ENCODE results near the gene ARHGAP21. TPM values are rescaled to one million over a fixed set of nuclear protein-coding genes. Genes with fewer than 3 reads are reported as not detected.

ARHGAP21 gene
- total RNA-seq, 1 donor from 2014 or later = 46.8 TPM

GRCh38 chr10:24568042-24568441 is 155.6 kb downstream of the ARHGAP21 start:
- H3K4me3 ChIP-seq (ENCODE audit: low read depth, low read length) = no peak overlapping the region
- DNase-seq (ENCODE audit: low read depth) = no peak
- no peak for TF ChIP-seq CTCF (conservative IDR thresholded peaks at IDR 0.05; ENCODE audit: low read depth, low read length)

GRCh38 chr10:24561453-24561852 is 162.2 kb downstream of the ARHGAP21 start:
- no peak for TF ChIP-seq CTCF (conservative IDR thresholded peaks at IDR 0.05; ENCODE audit: low read depth, low read length)
- no peak overlapping the region for H3K4me3 ChIP-seq (ENCODE audit: low read depth, low read length)
- DNase-seq (ENCODE audit: low read depth) = no peak

GRCh38 chr10:24556750-24557742 is 166.6 kb downstream of the ARHGAP21 start:
- DNase-seq (ENCODE audit: low read depth) = peak; percentile 40
- peak; percentile 71 for TF ChIP-seq CTCF (conservative IDR thresholded peaks at IDR 0.05; ENCODE audit: low read depth, low read length)

GRCh38 chr10:24556126-24556749 is 167.4 kb downstream of the ARHGAP21 start:
- no peak overlapping the region for H3K4me3 ChIP-seq (ENCODE audit: low read depth, low read length)
- TF ChIP-seq CTCF (conservative IDR thresholded peaks at IDR 0.05; ENCODE audit: low read depth, low read length) = no peak
- no peak for DNase-seq (ENCODE audit: low read depth)

More at GRCh38 chr10:24556750-24557742, 166.6 kb downstream of the ARHGAP21 start:
- no peak overlapping the region for H3K4me3 ChIP-seq (ENCODE audit: low read depth, low read length)

GRCh38 chr10:24554036-24554435 is 169.7 kb downstream of the ARHGAP21 start:
- no peak for TF ChIP-seq CTCF (conservative IDR thresholded peaks at IDR 0.05; ENCODE audit: low read depth, low read length)
- no peak overlapping the region for H3K4me3 ChIP-seq (ENCODE audit: low read depth, low read length)
- DNase-seq (ENCODE audit: low read depth) = no peak

GRCh38 chr10:24553051-24553612 is 170.6 kb downstream of the ARHGAP21 start:
- H3K4me3 ChIP-seq (ENCODE audit: low read depth, low read length) = no peak overlapping the region
- no peak for TF ChIP-seq CTCF (conservative IDR thresholded peaks at IDR 0.05; ENCODE audit: low read depth, low read length)
- DNase-seq (ENCODE audit: low read depth) = no peak

All from epithelial cell of proximal tubule (primary cell).